ENCODE results near the gene MBD6. TPM values are rescaled to one million over a fixed set of nuclear protein-coding genes. Genes with fewer than 3 reads are reported as not detected.

The MBD6 gene
- total and polyA plus RNA-seq, 2 of the 13 experiments (the other 11 are each of a cell fraction or from before 2014, with no cell fraction given): 4.1 to 5.9 TPM

GRCh38 chr12:57519796-57520052, 2.9 kb upstream of the MBD6 start (continued):
- TF ChIP-seq ZZZ3 (CRISPR knock-in tag; IDR thresholded peaks at IDR 0.05; ENCODE audit: borderline replicate concordance) (no peak), HOMEZ (CRISPR knock-in tag; IDR thresholded peaks at IDR 0.05; ENCODE audit: low read depth) (no peak), ZNF777 (CRISPR knock-in tag; IDR thresholded peaks at IDR 0.05) (no peak), KDM5A (IDR thresholded peaks at IDR 0.05; ENCODE audit: borderline replicate concordance, low read length) (peak; percentile 59), ISX (CRISPR knock-in tag; conservative IDR thresholded peaks at IDR 0.05) (no peak), MEIS1 (CRISPR knock-in tag; IDR thresholded peaks at IDR 0.05; ENCODE audit: borderline replicate concordance) (no peak), ZBTB43 (CRISPR knock-in tag; conservative IDR thresholded peaks at IDR 0.05) (no peak), U2AF1 (optimal IDR thresholded peaks at IDR 0.05; ENCODE audit: low read depth, low read length) (peak; percentile 8), ZNF224 (CRISPR knock-in tag; IDR thresholded peaks at IDR 0.05) (no peak), FOXK2 (IDR thresholded peaks at IDR 0.05) (no peak), ZNF331 (CRISPR knock-in tag; IDR thresholded peaks at IDR 0.05) (no peak), FLYWCH1 (CRISPR knock-in tag; IDR thresholded peaks at IDR 0.05) (no peak), ZNF382 (CRISPR knock-in tag; IDR thresholded peaks at IDR 0.05; ENCODE audit: borderline replicate concordance) (no peak), ZNF180 (CRISPR knock-in tag; IDR thresholded peaks at IDR 0.05; ENCODE audit: borderline replicate concordance, low read depth) (no peak), NRL (CRISPR knock-in tag; IDR thresholded peaks at IDR 0.05; ENCODE audit: borderline replicate concordance) (0 out of 2 replicates have a peak, but pooled peaks have one; percentile 69), AKAP8 (CRISPR knock-in tag; IDR thresholded peaks at IDR 0.05) (0 out of 2 replicates have a peak, but pooled peaks have one; percentile 38), ZNF33B (CRISPR knock-in tag; IDR thresholded peaks at IDR 0.05) (peak; percentile 48; the same call in 1 of the 2 replicates), SRSF9 (IDR thresholded peaks at IDR 0.05; ENCODE audit: borderline replicate concordance, insufficient read depth, low read depth, low read length, poor library complexity, severe bottlenecking) (no peak), YEATS2 (CRISPR knock-in tag; IDR thresholded peaks at IDR 0.05; ENCODE audit: borderline replicate concordance) (no peak), TIGD3 (CRISPR knock-in tag; IDR thresholded peaks at IDR 0.05; ENCODE audit: borderline replicate concordance) (no peak), ZNF280B (CRISPR knock-in tag; IDR thresholded peaks at IDR 0.05; ENCODE audit: borderline replicate concordance) (0 out of 2 replicates have a peak, but pooled peaks have one; percentile 30), ZBTB42 (CRISPR knock-in tag; IDR thresholded peaks at IDR 0.05) (no peak), MTERF4 (CRISPR knock-in tag; IDR thresholded peaks at IDR 0.05) (0 out of 2 replicates have a peak, but pooled peaks have one; percentile 37)

Measured in HepG2 (cell line).